H1 (cell line): ENCODE measurements around the gene CRYBG1. TPM values are rescaled to one million over a fixed set of nuclear protein-coding genes. Genes with fewer than 3 reads are reported as not detected.

Source experiments
- CTCF ChIA-PET: fragments of 300-600 bp; sonication (Branson Sonifier 250); formaldehyde crosslinking; loops from one replicate; lab custom pipeline; 2021; ENCODE audit not compliant: partially characterized antibody; lab: Charles Lee
- POLR2A ChIA-PET: fragments of 300-600 bp; sonication (Branson Sonifier 250); formaldehyde crosslinking; loops from one replicate; lab custom pipeline; 2021; ENCODE audit warnings: inconsistent platforms; ENCODE audit not compliant: partially characterized antibody; lab: Charles Lee
- DNase-seq, 2 experiments: peaks; one replicate each; pipeline versions ENCODE4 v3.0.0 to v3.0.0-alpha.2; 2010 to 2022; ENCODE audit warnings: low spot score in 2 of 2, low read depth in 1 of 2, mixed read lengths in 1 of 2
- FAIRE-seq: peaks from 2 replicates; lab custom pipeline; 2011; peaks lifted over from hg19 to GRCh38; lab: Jason Lieb, UNC
- H2AFZ ChIP-seq: 2 replicates; pipeline ENCODE4 v1.8.1; 2012; ENCODE audit warnings: low read length, inconsistent platforms
- H2AK5ac ChIP-seq: 2 replicates; pipeline ENCODE4 v1.6.1; 2013; ENCODE audit warnings: low read depth, low read length
- H2BK120ac ChIP-seq: replicated peaks from 2 replicates; pipeline ENCODE3; 2013; ENCODE audit warnings: low read depth, low read length, inconsistent platforms
- H2BK12ac ChIP-seq: 2 replicates; pipeline ENCODE4 v1.6.1; 2013; ENCODE audit warnings: low read depth, low read length
- H2BK15ac ChIP-seq: 2 replicates; pipeline ENCODE4 v1.6.1; 2013; ENCODE audit warnings: low read length
- H2BK20ac ChIP-seq: 2 replicates; pipeline ENCODE4 v1.6.1; 2013; ENCODE audit warnings: low read length
- H2BK5ac ChIP-seq: 2 replicates; pipeline ENCODE4 v1.6.1; 2013; ENCODE audit warnings: low read depth, low read length
- H3K14ac ChIP-seq: 2 replicates; pipeline ENCODE4 v1.6.1; 2013; ENCODE audit warnings: inconsistent platforms; ENCODE audit not compliant: insufficient read length
- H3K18ac ChIP-seq: 2 replicates; pipeline ENCODE4 v1.6.1; 2013; ENCODE audit warnings: low read length; ENCODE audit errors: extremely low read depth
- H3K23ac ChIP-seq: 2 replicates; pipeline ENCODE4 v1.6.1; 2013; ENCODE audit warnings: inconsistent platforms; ENCODE audit not compliant: insufficient read length
- H3K23me2 ChIP-seq: 2 replicates; pipeline ENCODE4 v1.6.1; 2013; ENCODE audit warnings: low read depth, low read length
- H3K27ac ChIP-seq: 2 replicates; pipeline ENCODE4 v1.6.1; 2011; ENCODE audit warnings: low read depth, low read length, inconsistent platforms
- H3K27me3 ChIP-seq, 4 experiments: replicated peaks in 1 of 4; 1 replicate in 1 of 4; 2 replicates in 3 of 4; pipeline versions ENCODE4 v1.6.1 to v1.8.1; 2011 to 2013; ENCODE audit warnings: low read length in 3 of 4, mild to moderate bottlenecking in 3 of 4, inconsistent platforms in 2 of 4, mixed read lengths in 2 of 4, moderate library complexity in 1 of 4; ENCODE audit not compliant: control insufficient read depth in 3 of 4, insufficient read depth in 3 of 4; ENCODE audit errors: extremely low read depth in 1 of 4
- H3K36me3 ChIP-seq, 4 experiments: 2 replicates each; pipeline versions ENCODE4 v1.6.1 to v1.8.1; 2011 to 2013; ENCODE audit warnings: mild to moderate bottlenecking in 4 of 4, low read length in 3 of 4, moderate library complexity in 2 of 4, control low read depth in 1 of 4, inconsistent platforms in 1 of 4; ENCODE audit not compliant: insufficient read depth in 4 of 4, control insufficient read depth in 2 of 4
- H3K4ac ChIP-seq: replicated peaks from 2 replicates; pipeline ENCODE3; 2013; ENCODE audit warnings: low read length, low read depth, mixed read lengths, inconsistent platforms; ENCODE audit not compliant: insufficient read length
- H3K4me1 ChIP-seq, 4 experiments: replicated peaks in 1 of 4; 1 replicate in 1 of 4; 2 replicates in 3 of 4; pipeline versions ENCODE4 v1.6.1 to v1.8.1; 2011 to 2013; ENCODE audit warnings: low read length in 3 of 4, inconsistent platforms in 2 of 4, mixed read lengths in 1 of 4; ENCODE audit not compliant: insufficient read depth in 4 of 4, control insufficient read depth in 3 of 4
- H3K4me2 ChIP-seq, 2 experiments: 2 replicates each; pipeline versions ENCODE4 v1.6.1 to v1.8.1; 2011 to 2013; ENCODE audit warnings: low read depth in 2 of 2, low read length in 2 of 2, control low read depth in 1 of 2, inconsistent platforms in 1 of 2, mild to moderate bottlenecking in 1 of 2; ENCODE audit not compliant: insufficient read depth in 1 of 2
- H3K4me3 ChIP-seq, 4 experiments: fragments of 200-600, 300-600 bp in 1 of 4; sonication (generic), shearing (Covaris generic), sonication (Bioruptor Twin) in 1 of 4; 2 replicates each; pipeline versions ENCODE4 v1.5.1 to v1.8.1; 2011 to 2016; ENCODE audit warnings: low read length in 4 of 4, low read depth in 3 of 4, control low read depth in 2 of 4, inconsistent platforms in 2 of 4, mild to moderate bottlenecking in 2 of 4, mixed read lengths in 1 of 4, moderate library complexity in 1 of 4; ENCODE audit not compliant: insufficient read depth in 2 of 4; ENCODE audit errors: extremely low read depth in 1 of 4
- H3K56ac ChIP-seq: replicated peaks from 2 replicates; pipeline ENCODE3; 2013; ENCODE audit warnings: low read depth, mild to moderate bottlenecking, mixed read lengths, low read length, inconsistent platforms; ENCODE audit not compliant: insufficient read length
- H3K79me1 ChIP-seq: 2 replicates; pipeline ENCODE4 v1.6.1; 2013; ENCODE audit warnings: low read depth, low read length, control low read depth
- H3K79me2 ChIP-seq, 2 experiments: 2 replicates each; pipeline versions ENCODE4 v1.6.1 to v1.8.1; 2012 to 2013; ENCODE audit warnings: low read length in 2 of 2, mild to moderate bottlenecking in 2 of 2, inconsistent platforms in 1 of 2; ENCODE audit not compliant: insufficient read depth in 2 of 2, control insufficient read depth in 1 of 2
- H3K9ac ChIP-seq, 4 experiments: replicated peaks in 1 of 4; 1 replicate in 1 of 4; 2 replicates in 3 of 4; pipeline versions ENCODE4 v1.6.1 to v1.8.1; 2011 to 2013; ENCODE audit warnings: low read depth in 3 of 4, low read length in 3 of 4, control low read depth in 2 of 4, mild to moderate bottlenecking in 2 of 4, moderate library complexity in 2 of 4, inconsistent platforms in 1 of 4; ENCODE audit errors: extremely low read depth in 1 of 4
- H3K9me3 ChIP-seq, 2 experiments: 2 replicates each; pipeline versions ENCODE4 v1.6.1 to v1.8.1; 2012 to 2013; ENCODE audit warnings: mild to moderate bottlenecking in 2 of 2, moderate library complexity in 2 of 2, control low read depth in 1 of 2, inconsistent platforms in 1 of 2, low read depth in 1 of 2, low read length in 1 of 2, mixed read lengths in 1 of 2; ENCODE audit not compliant: insufficient read depth in 2 of 2
- H4K20me1 ChIP-seq, 2 experiments: replicated peaks in 1 of 2; 2 replicates each; pipeline versions ENCODE3 to v1.8.1; 2011 to 2013; ENCODE audit warnings: inconsistent platforms in 2 of 2, low read length in 2 of 2, mild to moderate bottlenecking in 1 of 2; ENCODE audit not compliant: insufficient read depth in 2 of 2, control insufficient read depth in 1 of 2
- H4K5ac ChIP-seq: 2 replicates; pipeline ENCODE4 v1.6.1; 2013; ENCODE audit warnings: low read length, low read depth, mixed read lengths, inconsistent platforms; ENCODE audit not compliant: insufficient read length
- H4K8ac ChIP-seq: 2 replicates; pipeline ENCODE4 v1.8.0; 2013; ENCODE audit warnings: mild to moderate bottlenecking, moderate library complexity, low read length, inconsistent platforms; ENCODE audit not compliant: insufficient read depth; ENCODE audit errors: extremely low read depth
- H4K91ac ChIP-seq: replicated peaks from 2 replicates; pipeline ENCODE3; 2013; ENCODE audit warnings: low read length, mixed read lengths, inconsistent platforms; ENCODE audit not compliant: insufficient read length
- CHD1 ChIP-seq: IDR thresholded peaks from 2 replicates; pipeline ENCODE4 v1.6.1; 2012; ENCODE audit warnings: low read depth, low read length, improper control_type of control experiment
- JUND ChIP-seq: IDR thresholded peaks from 2 replicates; pipeline ENCODE4 v1.6.1; 2011; ENCODE audit warnings: mild to moderate bottlenecking, improper control_type of control experiment, low read length
- WGBS, 2 experiments: shearing (Covaris generic) in 1 of 2; methylation state at CpG; one replicate each; pipeline versions ENCODE4 v1.1.6 to v1.1.7; 2013 to 2015; ENCODE audit warnings: low lambda C conversion rate in 2 of 2, mixed read lengths in 2 of 2, inconsistent platforms in 1 of 2, low coverage in 1 of 2, missing lambda C conversion rate in 1 of 2; ENCODE audit not compliant: insufficient replicate concordance in 2 of 2, insufficient coverage in 1 of 2, insufficient read length in 1 of 2; ENCODE audit errors: extremely low coverage in 1 of 2, missing lambda C conversion rate in 1 of 2; 5-methylcytosine and 5-hydroxymethylcytosine counted together
- polyA plus RNA-seq, 7 experiments: library from polyadenylated mRNA; depleted of rRNA in 3 of 7; stranded (reverse) in 5 of 7; unstranded in 2 of 7; fragments of >200 nt in 5 of 7; fragments of 200-250 nt in 2 of 7; gene quantifications; 1 replicate in 5 of 7; 2 replicates in 1 of 7; 4 replicates in 1 of 7; pipeline versions ENCODE4 v1.2.1 to v1.2.3, GENCODE V29; 2011 to 2013; ENCODE audit warnings: missing spikeins in 2 of 7, mixed read lengths in 2 of 7
- total RNA-seq: library from RNA; stranded (reverse); fragmentation: NEBNext Ultra II Directional; extraction: Animal tissue kit (Norgen Biotek cat#: 25700); gene quantifications from 2 replicates; pipeline ENCODE4 v1.2.1, GENCODE V29; 2021

The CRYBG1 gene
- total and polyA plus RNA-seq, 2 of the 8 experiments (the other 6 are each of a cell fraction or from before 2014, with no cell fraction given): 2.2 to 11.6 TPM

- Histone ChIP-seq H4K91ac (no peak overlapping the region), H2BK120ac (no peak overlapping the region), H4K8ac (no peak overlapping the region), H3K27me3 (no peaks in the 10 kb centered on the region), H3K18ac (no peak overlapping the region), H2AK5ac (no peak overlapping the region), H3K14ac (no peak overlapping the region), H2BK20ac (no peak overlapping the region), H2AFZ (no peak overlapping the region), H3K79me2 (no peaks in the 10 kb centered on the region), H3K79me1 (no peaks in the 10 kb centered on the region), H2BK15ac (no peak overlapping the region), H3K4me3 (no peak overlapping the region), H3K4ac (no peak overlapping the region), H3K56ac (no peak overlapping the region), H4K5ac (no peak overlapping the region), H4K20me1 (no peaks in the 10 kb centered on the region), H2BK5ac (no peak overlapping the region), H3K27ac (no peak overlapping the region), H3K23ac (no peak overlapping the region), H3K9ac (no peak overlapping the region), H2BK12ac (no peak overlapping the region), H3K4me2 (no peak overlapping the region; a peak in 1 of 4 replicates), H3K23me2 (no peaks in the 10 kb centered on the region), H3K36me3 (no peaks in the 10 kb centered on the region), H3K4me1 (peaks cover 0 to 4% (median 3%) of the 10 kb centered on the region in 4 experiments; a peak in 3 of 7 replicates), H3K9me3 (no peaks in the 10 kb centered on the region)
- no peak for FAIRE-seq
- 61% methylated on average over 6 of the region's 6 CpGs; no CpG with 5 or more reads in 1 of the 2 experiments for WGBS, 2 experiments
- POLR2A ChIA-PET: no interaction called here
- peak; percentile 70 for TF ChIP-seq JUND
- no peak for TF ChIP-seq CHD1
- peak in 1 of 2 experiments; percentile 5 for DNase-seq
- CTCF ChIA-PET: interaction anchor here (0.6 to 1.0 kb wide), 3 partner anchors 12 to 239 kb away, joined by 3 to 4 read pairs (median 3); no protein-coding TSS in a partner anchor
Observed at GRCh38 chr6:106547601-106548453, 187.3 kb downstream of the CRYBG1 start.
